Esophagus squamous epithelium (tissue), 5 donors: ENCODE results near the gene SERPINB8. TPM values are rescaled to one million over a fixed set of nuclear protein-coding genes. Genes with fewer than 3 reads are reported as not detected.

Experiments
- DNase-seq: peaks from one replicate; lab custom pipeline; 2025; lab: John Stamatoyannopoulos, UW
- H3K27ac ChIP-seq, 4 donors: fragments of 200-600 bp; sonication (generic); one replicate each; pipeline ENCODE4 v1.5.1; 2016 to 2019; ENCODE audit warnings: mild to moderate bottlenecking in 1 of 4
- H3K27me3 ChIP-seq, 4 donors: fragments of 200-600 bp; sonication (generic); 1 replicate in 3 of 4; 2 replicates in 1 of 4; pipeline versions ENCODE4 v1.5.1 to v1.6.0; 2017 to 2021; ENCODE audit warnings: antibody characterized with exemption in 1 of 4
- H3K36me3 ChIP-seq, 3 donors: fragments of 200-600 bp; sonication (generic); one replicate each; pipeline ENCODE4 v1.5.1; 2016 to 2019
- H3K4me1 ChIP-seq, 3 donors: fragments of 200-600 bp; sonication (generic); one replicate each; pipeline ENCODE4 v1.5.1; 2017 to 2019
- H3K4me3 ChIP-seq, 4 donors: fragments of 200-600 bp; sonication (generic); 1 replicate in 3 of 4; 2 replicates in 1 of 4; pipeline ENCODE4 v1.5.1; 2016 to 2019; ENCODE audit warnings: mild to moderate bottlenecking in 2 of 4, moderate library complexity in 1 of 4
- H3K9me3 ChIP-seq, 3 donors: fragments of 200-600 bp; sonication (generic); one replicate each; pipeline ENCODE4 v1.5.1; 2016 to 2019
- CTCF ChIP-seq, 6 experiments: fragments of 450-650 bp in 4 of 6; fragments of 200-600 bp in 2 of 6; sonication (generic) in 2 of 6; IDR thresholded peaks; one replicate each; pipeline ENCODE4 v1.5.1; 2016 to 2019; ENCODE audit warnings: antibody characterized with exemption in 6 of 6, mild to moderate bottlenecking in 4 of 6, moderate library complexity in 4 of 6
- POLR2A ChIP-seq, 4 donors: fragments of 450-650 bp; IDR thresholded peaks; one replicate each; pipeline ENCODE4 v1.6.1; 2017; ENCODE audit warnings: antibody characterized with exemption in 4 of 4, mild to moderate bottlenecking in 4 of 4, moderate library complexity in 3 of 4
- WGBS, 2 donors: methylation state at CpG; one replicate each; pipeline ENCODE4 v1.1.5; 2018; 5-methylcytosine and 5-hydroxymethylcytosine counted together
- intact Hi-C: fragments of 100-400 bp; cut with DNase I; formaldehyde crosslinking; loops from one replicate; pipeline ENCODE4 v1.15.0; 2022
- total RNA-seq, 4 donors: library from RNA; depleted of rRNA; stranded (reverse); fragments of >200 nt; gene quantifications; one replicate each; pipeline ENCODE4 v1.1.0, GENCODE V29; 2016
- donor health status: DM: yes; HTN: yes; CAD: no.

The SERPINB8 gene
- total RNA-seq, 4 donors from 2014 or later, result 17.7 to 43.2 (median 34.2) TPM

- Histone ChIP-seq H3K27ac (no peak overlapping the region), H3K36me3 (no peaks in the 10 kb centered on the region), H3K4me1 (peaks cover 0 to 30% (median 5%) of the 10 kb centered on the region in 3 donors), H3K27me3 (peaks cover 0 to 19% (median 0%) of the 10 kb centered on the region in 4 donors), H3K9me3 (no peaks in the 10 kb centered on the region), H3K4me3 (no peak overlapping the region)
- no peak for TF ChIP-seq POLR2A (IDR thresholded peaks at IDR 0.05)
- no peak for TF ChIP-seq CTCF (IDR thresholded peaks at IDR 0.05)
- 57 to 92% methylated on average over 1 of the region's 1 CpG for WGBS, 2 donors
- intact Hi-C loops, result no loop called here
- no peak for DNase-seq
These were observed 9.0 kb upstream of the SERPINB8 start for GRCh38 chr18:63960891-63961290.

GRCh38 chr18:63961435-63961980, 8.4 kb upstream of the SERPINB8 start:
- no peak for DNase-seq
- intact Hi-C loops, result no loop called here
- WGBS, 2 donors, result 61 to 77% methylated on average over 5 of the region's 5 CpGs
- Histone ChIP-seq H3K9me3 (no peaks in the 10 kb centered on the region), H3K27ac (no peak overlapping the region), H3K4me3 (no peak overlapping the region), H3K4me1 (peaks cover 0 to 30% (median 5%) of the 10 kb centered on the region in 3 donors), H3K27me3 (peaks cover 0 to 13% (median 0%) of the 10 kb centered on the region in 4 donors), H3K36me3 (no peaks in the 10 kb centered on the region)
- no peak for TF ChIP-seq POLR2A (IDR thresholded peaks at IDR 0.05)
- TF ChIP-seq CTCF (IDR thresholded peaks at IDR 0.05), result no peak

GRCh38 chr18:63962137-63962536, 7.7 kb upstream of the SERPINB8 start:
- TF ChIP-seq CTCF (IDR thresholded peaks at IDR 0.05) (no peak), POLR2A (IDR thresholded peaks at IDR 0.05) (no peak)
- Histone ChIP-seq H3K36me3 (no peaks in the 10 kb centered on the region), H3K4me1 (peaks cover 0 to 30% (median 5%) of the 10 kb centered on the region in 3 donors), H3K27ac (no peak overlapping the region), H3K9me3 (no peaks in the 10 kb centered on the region), H3K27me3 (peaks cover 0 to 8% (median 0%) of the 10 kb centered on the region in 4 donors), H3K4me3 (no peak overlapping the region)
- DNase-seq, result no peak
- 17 to 42% methylated on average over 1 of the region's 1 CpG for WGBS, 2 donors
- intact Hi-C loops, result no loop called here

GRCh38 chr18:63963615-63964256, 6.1 kb upstream of the SERPINB8 start:
- no peak for DNase-seq
- Histone ChIP-seq H3K9me3 (no peaks in the 10 kb centered on the region), H3K36me3 (no peaks in the 10 kb centered on the region), H3K27me3 (peaks cover 0 to 8% (median 0%) of the 10 kb centered on the region in 4 donors), H3K4me3 (no peak overlapping the region), H3K27ac (peak overlapping the region in 3 of 4 donors; percentile 28 to 50 (median 47)), H3K4me1 (peaks cover 0 to 30% (median 5%) of the 10 kb centered on the region in 3 donors)
- TF ChIP-seq POLR2A (IDR thresholded peaks at IDR 0.05) (no peak), CTCF (IDR thresholded peaks at IDR 0.05) (peak; percentile 44 to 79 (median 72))
- intact Hi-C loops, result no loop called here
- 36 to 38% methylated on average over 1 of the region's 1 CpG for WGBS, 2 donors

- DNase-seq, result no peak
- Histone ChIP-seq H3K36me3 (no peaks in the 10 kb centered on the region), H3K27me3 (peaks cover 0 to 8% (median 0%) of the 10 kb centered on the region in 4 donors), H3K9me3 (no peaks in the 10 kb centered on the region), H3K4me3 (no peak overlapping the region), H3K27ac (no peak overlapping the region), H3K4me1 (peaks cover 4 to 38% (median 10%) of the 10 kb centered on the region in 3 donors)
- TF ChIP-seq CTCF (IDR thresholded peaks at IDR 0.05), result no peak
- no peak for TF ChIP-seq POLR2A (IDR thresholded peaks at IDR 0.05)
- intact Hi-C loops, result no loop called here
These were observed 5.0 kb upstream of the SERPINB8 start for GRCh38 chr18:63964908-63965307.
